Measurements from ENCODE around the gene OSBPL6. TPM values are rescaled to one million over a fixed set of nuclear protein-coding genes. Genes with fewer than 3 reads are reported as not detected.

Gene OSBPL6
- polyA plus RNA-seq, 1 donor (not counting 4 experiments of a cell fraction or from before 2014, with no cell fraction given), result 11.6 TPM

DNA sequence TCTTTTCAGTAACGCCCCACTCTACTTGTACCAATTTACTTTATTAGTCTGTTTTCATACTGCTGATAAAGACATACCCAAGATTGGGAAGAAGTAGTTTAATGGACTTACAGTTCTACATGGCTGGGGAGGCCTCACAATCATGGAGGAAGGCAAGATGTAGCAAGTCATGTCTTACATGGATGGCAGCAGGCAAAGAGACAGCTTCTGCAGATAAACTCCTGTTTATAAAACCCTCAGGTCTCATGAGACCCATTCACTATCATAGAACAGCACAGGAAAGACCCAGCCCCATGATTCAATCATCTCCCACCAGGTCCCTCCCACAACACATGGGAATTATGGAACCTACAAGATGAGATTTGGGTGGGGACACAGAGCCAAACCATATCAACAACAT lies 38.8 kb upstream of the OSBPL6 start:
- Histone ChIP-seq H3K9me1 (ENCODE audit: control insufficient read depth, extremely low read depth, insufficient read depth, low read length) (no peaks in the 10 kb centered on the region), H3K4me3 (ENCODE audit: control insufficient read depth in 2 of 3, extremely low read depth in 1 of 3, insufficient read depth in 2 of 3, low read depth in 1 of 3, low read length in 3 of 3) (no peak overlapping the region), H3K9me3 (ENCODE audit: control insufficient read depth, low read depth, low read length) (no peaks in the 10 kb centered on the region), H4K20me1 (ENCODE audit: control insufficient read depth, extremely low read depth, insufficient read depth, low read length) (no peaks in the 10 kb centered on the region), H3K79me2 (ENCODE audit: control insufficient read depth, insufficient read depth, low read length) (no peaks in the 10 kb centered on the region), H2AFZ (ENCODE audit: control insufficient read depth, low read length) (no peak overlapping the region), H3K4me1 (ENCODE audit: control insufficient read depth, extremely low read depth, insufficient read depth, low read length) (no peaks in the 10 kb centered on the region), H3K27ac (ENCODE audit: control insufficient read depth, insufficient read depth, low read length) (no peak overlapping the region), H3K4me2 (ENCODE audit: control insufficient read depth, extremely low read depth, insufficient read depth, low read depth, low read length) (no peak overlapping the region), H3K36me3 (ENCODE audit: control insufficient read depth in 2 of 2, extremely low read depth in 1 of 2, insufficient read depth in 2 of 2, low read length in 2 of 2) (no peaks in the 10 kb centered on the region), H3K9ac (ENCODE audit: control insufficient read depth, extremely low read depth, insufficient read depth, low read length) (no peak overlapping the region), H3K27me3 (ENCODE audit: control insufficient read depth, extremely low read depth, insufficient read depth, low read length) (no peaks in the 10 kb centered on the region)
- no peak for DNase-seq (ENCODE audit: low read depth, low spot score)
- TF ChIP-seq, protein P1, sequence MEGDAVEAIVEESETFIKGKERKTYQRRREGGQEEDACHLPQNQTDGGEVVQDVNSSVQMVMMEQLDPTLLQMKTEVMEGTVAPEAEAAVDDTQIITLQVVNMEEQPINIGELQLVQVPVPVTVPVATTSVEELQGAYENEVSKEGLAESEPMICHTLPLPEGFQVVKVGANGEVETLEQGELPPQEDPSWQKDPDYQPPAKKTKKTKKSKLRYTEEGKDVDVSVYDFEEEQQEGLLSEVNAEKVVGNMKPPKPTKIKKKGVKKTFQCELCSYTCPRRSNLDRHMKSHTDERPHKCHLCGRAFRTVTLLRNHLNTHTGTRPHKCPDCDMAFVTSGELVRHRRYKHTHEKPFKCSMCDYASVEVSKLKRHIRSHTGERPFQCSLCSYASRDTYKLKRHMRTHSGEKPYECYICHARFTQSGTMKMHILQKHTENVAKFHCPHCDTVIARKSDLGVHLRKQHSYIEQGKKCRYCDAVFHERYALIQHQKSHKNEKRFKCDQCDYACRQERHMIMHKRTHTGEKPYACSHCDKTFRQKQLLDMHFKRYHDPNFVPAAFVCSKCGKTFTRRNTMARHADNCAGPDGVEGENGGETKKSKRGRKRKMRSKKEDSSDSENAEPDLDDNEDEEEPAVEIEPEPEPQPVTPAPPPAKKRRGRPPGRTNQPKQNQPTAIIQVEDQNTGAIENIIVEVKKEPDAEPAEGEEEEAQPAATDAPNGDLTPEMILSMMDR (optimal IDR thresholded peaks at IDR 0.05 in 1 of 3, IDR thresholded peaks at IDR 0.05 in 1 of 3, conservative IDR thresholded peaks at IDR 0.05 in 1 of 3; ENCODE audit: extremely low read depth in 1 of 3, insufficient read depth in 2 of 3, low read length in 3 of 3), result no peak
- no peak for TF ChIP-seq EZH2 (IDR thresholded peaks at IDR 0.05; ENCODE audit: low read length)
- no peak for FAIRE-seq
- dilution Hi-C loops (cut with MboI; ENCODE audit: extremely low pct_ligation_motif_present, low sequenced_read_pairs), result no loop called here

DNA sequence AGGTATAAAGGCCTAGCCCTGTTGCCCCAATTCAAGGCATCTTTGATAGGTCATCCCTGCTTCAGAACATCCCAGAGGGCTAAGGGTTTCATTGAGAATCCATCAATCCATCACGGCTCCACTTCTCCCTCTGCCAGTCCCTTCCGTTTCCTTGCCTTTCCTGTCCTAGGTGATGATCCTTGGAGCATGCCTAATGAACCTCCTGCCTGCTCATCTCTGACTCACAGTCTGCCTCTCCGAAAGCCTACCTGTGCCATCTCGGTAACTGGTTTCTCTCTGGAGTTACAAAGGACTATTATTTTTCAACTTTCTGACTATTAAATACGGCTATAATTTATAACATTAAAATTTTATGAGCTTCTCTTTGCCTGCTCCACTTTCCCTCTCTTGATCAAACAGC lies 36.7 kb upstream of the OSBPL6 start:
- no peak overlapping the region for H3K4me3 ChIP-seq (ENCODE audit: control insufficient read depth in 2 of 3, extremely low read depth in 1 of 3, insufficient read depth in 2 of 3, low read depth in 1 of 3, low read length in 3 of 3)
- no peaks in the 10 kb centered on the region for H3K9me1 ChIP-seq (ENCODE audit: control insufficient read depth, extremely low read depth, insufficient read depth, low read length)
- H3K27ac ChIP-seq (ENCODE audit: control insufficient read depth, insufficient read depth, low read length), result no peak overlapping the region
- no peaks in the 10 kb centered on the region for H3K4me1 ChIP-seq (ENCODE audit: control insufficient read depth, extremely low read depth, insufficient read depth, low read length)
- no peaks in the 10 kb centered on the region for H3K79me2 ChIP-seq (ENCODE audit: control insufficient read depth, insufficient read depth, low read length)
- no peak for TF ChIP-seq EZH2 (IDR thresholded peaks at IDR 0.05; ENCODE audit: low read length)
- TF ChIP-seq, protein P1 (optimal IDR thresholded peaks at IDR 0.05 in 1 of 3, IDR thresholded peaks at IDR 0.05 in 1 of 3, conservative IDR thresholded peaks at IDR 0.05 in 1 of 3; ENCODE audit: extremely low read depth in 1 of 3, insufficient read depth in 2 of 3, low read length in 3 of 3), result no peak
- H2AFZ ChIP-seq (ENCODE audit: control insufficient read depth, low read length), result no peak overlapping the region
- no peaks in the 10 kb centered on the region for H3K36me3 ChIP-seq (ENCODE audit: control insufficient read depth in 2 of 2, extremely low read depth in 1 of 2, insufficient read depth in 2 of 2, low read length in 2 of 2)
- H3K9ac ChIP-seq (ENCODE audit: control insufficient read depth, extremely low read depth, insufficient read depth, low read length), result no peak overlapping the region
- H4K20me1 ChIP-seq (ENCODE audit: control insufficient read depth, extremely low read depth, insufficient read depth, low read length), result no peaks in the 10 kb centered on the region
- H3K27me3 ChIP-seq (ENCODE audit: control insufficient read depth, extremely low read depth, insufficient read depth, low read length), result no peaks in the 10 kb centered on the region
- dilution Hi-C loops (cut with MboI; ENCODE audit: extremely low pct_ligation_motif_present, low sequenced_read_pairs), result no loop called here
- DNase-seq (ENCODE audit: low read depth, low spot score), result no peak
- no peak for FAIRE-seq
- no peak overlapping the region for H3K4me2 ChIP-seq (ENCODE audit: control insufficient read depth, extremely low read depth, insufficient read depth, low read depth, low read length)
- no peaks in the 10 kb centered on the region for H3K9me3 ChIP-seq (ENCODE audit: control insufficient read depth, low read depth, low read length)

Data from keratinocyte (primary cell).